ENCODE data around the gene MAGI1.

GRCh38 chr3:65946438-65946837 is 92.3 kb downstream of the MAGI1 start:
- TF ChIP-seq TAF1 (IDR thresholded peaks at IDR 0.05; ENCODE audit: borderline replicate concordance, low read depth, low read length) (no peak), POLR2AphosphoS5 (IDR thresholded peaks at IDR 0.05; ENCODE audit: low read depth, low read length) (no peak), POLR2A (IDR thresholded peaks at IDR 0.05; ENCODE audit: low read depth, low read length) (no peak)

All from GM12892 (cell line).